ENCODE data around the gene SRM.
"Not testable (repeated sequence)": the region's sequence is repeated elsewhere in the genome, so short reads cannot be mapped to it uniquely, and the experiment has no call there.

The SRM gene

GRCh38 chr1:11064942-11065341 is 5.1 kb upstream of the SRM start:
- DNase-seq (ENCODE audit: low read depth in 2 of 2) = no peak

GRCh38 chr1:11063937-11064537 is 4.2 kb upstream of the SRM start:
- not testable (repeated sequence) for DNase-seq (ENCODE audit: low read depth in 2 of 2)

GRCh38 chr1:11062965-11063401 is 3.2 kb upstream of the SRM start:
- DNase-seq (ENCODE audit: low read depth in 2 of 2) = peak in 1 of 2 donors; percentile 9

GRCh38 chr1:11061652-11062365 is 2.0 kb upstream of the SRM start:
- no peak for DNase-seq (ENCODE audit: low read depth in 2 of 2)

GRCh38 chr1:11059155-11059967 is 457 bp downstream of the SRM start:
- DNase-seq (ENCODE audit: low read depth in 2 of 2) = no peak

GRCh38 chr1:11058595-11059154 is 1.1 kb downstream of the SRM start:
- no peak for DNase-seq (ENCODE audit: low read depth in 2 of 2)

GRCh38 chr1:11058026-11058425 is 1.8 kb downstream of the SRM start:
- DNase-seq (ENCODE audit: low read depth in 2 of 2) = no peak

GRCh38 chr1:11057477-11057876 is 2.3 kb downstream of the SRM start:
- no peak for DNase-seq (ENCODE audit: low read depth in 2 of 2)

GRCh38 chr1:11056504-11056903 is 3.3 kb downstream of the SRM start:
- no peak for DNase-seq (ENCODE audit: low read depth in 2 of 2)

- no peak for DNase-seq (ENCODE audit: low read depth in 2 of 2)
Observed at GRCh38 chr1:11055676-11056075, 4.1 kb downstream of the SRM start.

- DNase-seq (ENCODE audit: low read depth in 2 of 2) = no peak
Observed at GRCh38 chr1:11054666-11055065, 5.2 kb downstream of the SRM start.

- no peak for DNase-seq (ENCODE audit: low read depth in 2 of 2)
Observed at GRCh38 chr1:11054181-11054580, 5.6 kb downstream of the SRM start.

GRCh38 chr1:11053758-11054137 is 6.1 kb downstream of the SRM start:
- DNase-seq (ENCODE audit: low read depth in 2 of 2) = no peak

GRCh38 chr1:11052839-11053757 is 6.7 kb downstream of the SRM start:
- DNase-seq (ENCODE audit: low read depth in 2 of 2) = no peak

- DNase-seq (ENCODE audit: low read depth in 2 of 2) = no peak
Observed at GRCh38 chr1:11051781-11052511, 7.9 kb downstream of the SRM start.

- DNase-seq (ENCODE audit: low read depth in 2 of 2) = not testable (repeated sequence)
Observed at GRCh38 chr1:11051121-11051520, 8.7 kb downstream of the SRM start.

- DNase-seq (ENCODE audit: low read depth in 2 of 2) = no peak
Observed at GRCh38 chr1:11046625-11047365, 13.0 kb downstream of the SRM start, which contains the start of gene MASP2. TSS of gene MASP2 (minus strand) at chr1:11047239. CDS start at chr1:11047207, 32 bp downstream.

- no peak for DNase-seq (ENCODE audit: low read depth in 2 of 2)
Observed at GRCh38 chr1:11046270-11046566, 13.6 kb downstream of the SRM start.

- DNase-seq (ENCODE audit: low read depth in 2 of 2) = no peak
Observed at GRCh38 chr1:11045428-11046269, 14.2 kb downstream of the SRM start.

All from stimulated activated CD8-positive, alpha-beta memory T cell treated with anti-CD3 and anti-CD28 coated beads, Interleukin-7, amount 100 ng/mL, for 1 hour (primary cell).